Activated T-helper 9 cell treated with anti-CD3 and anti-CD28 coated beads, Interleukin-2, amount 50 U/mL, for 16 hours (primary cell): ENCODE data around the gene ADAM15.

Experiments used
- DNase-seq: peaks from one replicate; pipeline ENCODE4 v3.0.0-alpha.2; 2020; ENCODE audit warnings: low read depth

The ADAM15 gene

GRCh38 chr1:155052439-155053395 is 1.6 kb downstream of the ADAM15 start:
- DNase-seq, result no peak

- DNase-seq, result no peak
These were observed 2.5 kb downstream of the ADAM15 start for GRCh38 chr1:155053531-155054105.

DNA sequence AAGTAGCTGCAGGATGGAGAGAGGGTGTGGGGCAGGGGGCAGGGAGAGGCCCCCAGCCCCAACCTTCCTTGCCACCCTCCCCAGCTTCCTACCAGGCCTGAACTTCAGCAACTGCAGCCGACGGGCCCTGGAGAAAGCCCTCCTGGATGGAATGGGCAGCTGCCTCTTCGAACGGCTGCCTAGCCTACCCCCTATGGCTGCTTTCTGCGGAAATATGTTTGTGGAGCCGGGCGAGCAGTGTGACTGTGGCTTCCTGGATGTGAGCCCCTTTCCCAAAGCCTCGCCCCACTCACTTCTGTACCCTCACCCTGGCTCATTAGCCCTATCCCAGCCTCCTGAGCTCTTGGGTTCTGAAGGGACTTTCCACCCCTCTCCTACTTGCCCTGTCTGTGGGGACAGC is 6.0 kb downstream of the ADAM15 start:
- no peak for DNase-seq

DNA sequence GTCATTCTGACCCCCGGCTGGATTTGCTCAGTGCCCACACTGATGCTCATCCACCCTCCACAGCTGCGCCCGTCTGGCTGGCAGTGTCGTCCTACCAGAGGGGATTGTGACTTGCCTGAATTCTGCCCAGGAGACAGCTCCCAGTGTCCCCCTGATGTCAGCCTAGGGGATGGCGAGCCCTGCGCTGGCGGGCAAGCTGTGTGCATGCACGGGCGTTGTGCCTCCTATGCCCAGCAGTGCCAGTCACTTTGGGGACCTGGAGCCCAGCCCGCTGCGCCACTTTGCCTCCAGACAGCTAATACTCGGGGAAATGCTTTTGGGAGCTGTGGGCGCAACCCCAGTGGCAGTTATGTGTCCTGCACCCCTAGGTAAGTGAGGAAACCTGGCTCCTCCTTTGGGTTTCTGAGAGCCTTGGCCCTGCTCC is 6.7 kb downstream of the ADAM15 start:
- DNase-seq, result no peak

GRCh38 chr1:155060736-155061135 is 9.6 kb downstream of the ADAM15 start:
- DNase-seq, result no peak

DNA sequence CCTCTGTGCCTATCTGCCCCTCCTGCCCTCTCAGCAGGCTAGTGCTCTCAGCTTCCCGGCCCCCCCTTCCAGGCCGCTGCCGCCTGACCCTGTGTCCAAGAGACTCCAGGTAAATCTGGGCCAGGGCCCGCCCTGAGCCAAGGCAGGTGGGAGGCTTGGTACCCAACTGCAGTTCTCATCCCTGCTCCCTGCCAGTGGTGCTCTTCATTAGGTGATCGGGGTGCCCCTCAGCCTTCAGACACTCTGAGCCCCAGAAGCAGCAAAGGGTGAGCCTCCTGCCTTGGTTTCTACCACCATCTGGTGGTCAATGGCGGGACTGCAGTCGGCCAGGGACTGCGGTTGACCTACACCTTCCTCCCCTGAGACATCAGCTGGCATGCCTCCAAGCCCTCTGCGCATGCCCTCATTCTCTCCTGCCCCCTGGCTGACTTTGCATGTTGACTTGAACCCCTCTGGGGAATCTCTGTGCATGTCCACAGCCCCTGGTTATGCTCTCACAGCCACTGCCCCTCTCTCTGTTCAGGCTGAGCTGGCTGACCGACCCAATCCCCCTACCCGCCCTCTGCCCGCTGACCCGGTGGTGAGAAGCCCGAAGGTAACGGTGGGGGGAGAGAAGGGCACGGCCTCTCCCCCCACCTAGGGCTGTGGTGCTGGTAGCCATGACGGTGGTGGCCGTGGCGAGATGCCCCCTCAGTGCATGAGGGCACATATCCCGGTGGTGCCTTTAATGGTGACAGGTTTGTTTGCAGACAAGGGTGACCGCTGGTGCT is 10.4 kb downstream of the ADAM15 start:
- DNase-seq, result peak; percentile 89

GRCh38 chr1:155062151-155062686 is 11.1 kb downstream of the ADAM15 start:
- no peak for DNase-seq

- peak; percentile 55 for DNase-seq
These were observed 11.7 kb downstream of the ADAM15 start for GRCh38 chr1:155062702-155063411.

DNA sequence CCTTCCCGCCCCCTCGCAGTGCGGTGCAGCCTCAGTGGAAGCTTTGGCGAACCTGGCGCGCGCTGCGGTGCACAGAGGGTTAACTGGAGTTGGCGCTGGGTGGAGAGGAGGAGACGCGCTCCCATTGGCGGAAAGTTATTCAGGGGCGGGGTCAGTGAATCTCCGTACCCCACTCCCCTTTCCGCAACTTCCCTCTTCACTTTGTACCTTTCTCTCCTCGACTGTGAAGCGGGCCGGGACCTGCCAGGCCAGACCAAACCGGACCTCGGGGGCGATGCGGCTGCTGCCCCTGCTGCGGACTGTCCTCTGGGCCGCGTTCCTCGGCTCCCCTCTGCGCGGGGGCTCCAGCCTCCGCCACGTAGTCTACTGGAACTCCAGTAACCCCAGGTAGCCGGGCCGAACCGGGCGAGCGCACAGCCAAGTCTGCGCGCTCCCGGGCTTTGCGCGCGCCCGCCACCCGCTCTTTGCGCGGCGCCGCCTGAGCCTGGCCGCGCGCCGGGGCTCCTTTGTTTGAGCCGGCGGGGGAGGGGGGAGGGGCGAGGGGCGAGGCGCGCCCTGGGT is 12.5 kb downstream of the ADAM15 start, which contains the start of gene EFNA4:
EFNA4 (plus strand) TSS at position 191 of the 561 bp plus-strand sequence; CDS start at position 275, 84 bp downstream.
- peak; percentile 71 for DNase-seq

GRCh38 chr1:155064111-155064831 is 13.2 kb downstream of the ADAM15 start:
- DNase-seq, result no peak

DNA sequence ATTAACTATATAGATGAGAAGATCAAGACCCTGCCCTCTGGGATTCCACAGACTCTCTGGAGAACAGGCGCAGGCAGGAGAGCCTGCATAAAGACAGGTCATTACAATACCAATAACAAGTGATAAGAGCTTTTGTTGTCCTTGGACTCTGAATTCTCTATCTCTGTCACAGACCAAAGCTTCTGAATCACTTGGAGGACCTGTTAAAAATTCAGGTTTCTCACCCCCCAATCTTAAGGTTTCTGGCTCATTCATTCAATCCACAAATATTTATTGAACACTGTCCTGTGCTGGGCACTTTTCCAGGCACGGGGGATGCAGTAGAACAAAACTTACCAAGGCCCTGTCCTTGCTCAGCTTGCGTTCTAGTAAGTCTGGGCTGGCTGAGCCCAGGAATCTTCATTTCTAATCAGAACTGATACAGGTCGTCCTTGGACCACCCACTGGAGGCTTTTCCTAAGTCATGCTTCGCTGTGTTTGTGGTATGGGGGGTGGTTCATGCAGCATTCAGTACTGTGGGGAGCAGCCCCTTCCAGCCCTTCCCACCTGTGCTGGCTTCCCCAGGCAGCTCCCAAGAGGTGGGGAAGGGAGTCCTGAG is 13.8 kb downstream of the ADAM15 start:
- no peak for DNase-seq

DNA sequence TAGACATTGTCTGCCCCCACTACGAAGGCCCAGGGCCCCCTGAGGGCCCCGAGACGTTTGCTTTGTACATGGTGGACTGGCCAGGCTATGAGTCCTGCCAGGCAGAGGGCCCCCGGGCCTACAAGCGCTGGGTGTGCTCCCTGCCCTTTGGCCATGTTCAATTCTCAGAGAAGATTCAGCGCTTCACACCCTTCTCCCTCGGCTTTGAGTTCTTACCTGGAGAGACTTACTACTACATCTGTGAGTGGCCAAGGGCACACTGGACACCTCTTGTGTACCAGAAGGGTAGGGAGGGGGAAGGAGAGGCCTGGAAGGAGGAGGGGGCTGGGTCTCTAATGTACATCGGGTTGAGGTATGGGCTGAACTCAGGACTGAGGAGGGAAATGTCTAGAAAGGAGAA is 15.7 kb downstream of the ADAM15 start:
- no peak for DNase-seq

- no peak for DNase-seq
These were observed 17.5 kb downstream of the ADAM15 start for GRCh38 chr1:155068599-155068998.

- DNase-seq, result no peak
These were observed 18.5 kb downstream of the ADAM15 start for GRCh38 chr1:155069551-155070157.

DNA sequence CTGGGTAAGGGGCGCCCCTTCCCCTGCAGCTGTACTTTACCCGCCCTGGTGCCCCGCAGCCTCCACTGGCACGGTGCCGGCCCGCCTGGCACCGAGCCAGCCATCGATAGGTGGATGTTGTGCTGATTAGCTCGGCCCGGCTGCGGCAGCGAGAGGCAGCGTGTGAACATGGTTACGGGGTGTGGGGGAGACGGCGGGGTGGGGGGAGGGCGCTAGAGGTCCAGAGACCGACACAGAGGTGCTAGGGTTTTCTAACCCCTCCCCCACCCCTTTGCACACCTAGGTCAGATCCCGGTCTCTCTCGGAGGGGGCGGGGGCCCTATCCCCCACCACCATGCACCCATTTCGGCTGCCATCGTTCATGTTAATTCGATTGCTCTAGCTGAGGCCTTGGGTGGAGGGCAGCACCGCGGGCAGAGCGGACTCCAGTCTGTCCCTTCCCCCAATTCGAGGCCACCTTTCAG is 19.1 kb downstream of the ADAM15 start:
- DNase-seq, result no peak

- DNase-seq, result peak; percentile 61
These were observed 19.8 kb downstream of the ADAM15 start for GRCh38 chr1:155070721-155071569.

DNA sequence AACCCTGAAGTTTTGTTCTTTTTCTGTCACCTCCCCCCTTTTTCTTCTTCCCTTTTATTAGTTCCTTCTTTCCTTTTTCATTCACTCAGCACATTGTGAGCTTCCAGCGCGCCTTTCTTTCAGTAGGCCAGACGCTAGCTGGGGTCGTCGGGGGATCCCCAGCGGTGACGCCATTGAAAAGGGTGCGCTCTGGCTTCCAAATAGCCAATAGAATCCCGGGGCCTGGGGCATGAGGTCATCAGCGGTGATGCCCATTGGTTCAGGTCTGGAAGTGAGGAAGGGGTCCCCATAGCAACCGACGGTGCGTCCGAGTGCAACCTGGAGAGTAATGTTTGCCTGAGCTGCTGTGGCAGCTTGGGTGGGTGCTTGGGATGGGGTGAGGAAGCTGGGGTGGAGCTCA is 20.6 kb downstream of the ADAM15 start:
- DNase-seq, result no peak

- DNase-seq, result no peak
These were observed 21.6 kb downstream of the ADAM15 start for GRCh38 chr1:155072531-155073289.
